Astrocyte (in vitro differentiated cells and primary cell): ENCODE data around the gene NT5C3B.

ENCODE experiments used
- CTCF ChIP-seq: IDR thresholded peaks from 2 replicates; pipeline ENCODE4 v1.5.1; 2011; ENCODE audit warnings: low read depth, mild to moderate bottlenecking, inconsistent platforms, low read length, moderate library complexity; ENCODE audit not compliant: insufficient read depth
- EZH2 ChIP-seq: IDR thresholded peaks from 2 replicates; pipeline ENCODE4 v1.6.1; 2012; ENCODE audit warnings: mild to moderate bottlenecking, low read length, inconsistent platforms; ENCODE audit not compliant: insufficient read depth

GRCh38 chr17:41873559-41874292, 37.7 kb upstream of the NT5C3B start:
- TF ChIP-seq CTCF (no peak), EZH2 (no peak)
